ENCODE data around the gene OR10V1.
A peak's percentile ranks its signal among the peaks of the same experiment; 100 is the strongest.

The OR10V1 gene

GRCh38 chr11:59713745-59714144, at the start of gene OR10V1:
Gene OR10V1 (minus strand): TSS chr11:59713845. CDS start chr11:59713845, 0 bp downstream.
- no peak for DNase-seq (ENCODE audit: low read depth)

DNA sequence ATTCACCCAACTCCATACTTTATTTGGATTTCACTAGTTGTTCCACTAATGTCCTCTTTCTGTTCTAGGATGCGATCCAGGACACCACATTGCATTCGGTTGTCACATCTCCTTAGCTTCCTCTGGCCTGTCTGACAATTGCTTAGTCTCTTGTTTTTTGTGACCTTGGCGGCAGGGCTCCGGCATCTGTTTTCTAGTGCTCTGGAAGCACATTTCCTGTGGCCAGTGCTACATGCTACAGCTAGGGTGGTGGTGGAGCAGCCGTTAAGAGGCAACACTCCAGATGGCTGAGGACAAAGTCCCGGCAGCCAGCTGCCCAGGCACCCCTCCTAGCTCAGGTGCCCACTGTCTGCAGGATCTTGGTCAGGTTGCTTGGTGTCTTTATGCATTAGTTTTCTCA, 48.3 kb upstream of the OR10V1 start:
- no peak for DNase-seq (ENCODE audit: low read depth)

DNA sequence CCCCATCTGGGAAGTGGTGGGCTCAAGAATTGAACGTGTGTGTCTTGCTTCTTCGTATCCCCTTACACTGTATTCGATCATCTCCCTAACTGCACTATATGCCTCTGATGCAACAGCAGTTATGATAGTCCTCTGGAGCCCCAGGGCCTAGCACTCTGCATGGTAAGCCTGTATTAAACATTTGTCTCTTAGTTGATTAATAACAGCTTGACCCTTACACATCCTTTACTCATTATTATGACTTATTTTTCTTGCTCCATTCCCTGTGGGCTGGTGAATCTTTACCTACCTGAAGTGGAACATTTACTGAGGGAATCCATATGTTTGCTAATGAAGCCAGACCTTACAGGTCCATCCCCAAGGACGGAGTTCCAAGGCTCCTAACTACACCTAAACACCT, 47.1 kb upstream of the OR10V1 start:
- DNase-seq (ENCODE audit: low read depth): no peak

GRCh38 chr11:59759900-59760299, 46.3 kb upstream of the OR10V1 start:
- DNase-seq (ENCODE audit: low read depth): no peak

DNA sequence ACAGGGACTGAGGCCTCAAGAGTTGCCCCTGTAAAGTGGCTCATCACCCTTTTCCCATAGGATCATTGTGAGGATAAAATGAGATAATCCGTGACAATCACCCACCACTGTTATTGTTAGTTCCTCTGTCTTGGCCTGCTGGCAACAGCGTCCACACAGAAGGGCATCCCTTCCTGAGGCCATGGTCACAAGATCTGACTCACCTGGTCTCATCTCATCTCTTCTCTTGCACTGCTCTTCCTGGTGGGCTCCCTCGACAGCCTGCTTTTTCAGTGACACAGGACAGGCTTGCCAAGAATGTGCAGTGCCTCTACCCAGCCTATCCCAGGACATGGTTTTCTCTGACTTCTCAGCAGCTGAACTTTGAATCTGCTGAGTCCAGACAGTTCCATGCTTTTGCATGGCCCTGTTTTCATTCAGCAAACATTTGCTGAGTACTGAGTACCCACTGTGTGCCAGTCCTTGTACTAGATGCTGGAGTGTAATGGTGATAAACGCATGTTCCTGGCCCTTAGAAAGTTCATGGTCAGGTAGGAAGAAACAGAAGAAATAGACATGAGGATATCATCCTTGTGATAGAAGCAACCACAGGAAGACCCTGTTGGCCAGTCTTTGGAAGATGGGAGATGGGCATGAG, 44.9 kb upstream of the OR10V1 start:
- DNase-seq (ENCODE audit: low read depth): no peak

- no peak for DNase-seq (ENCODE audit: low read depth)
Observed at GRCh38 chr11:59756845-59757244, 43.2 kb upstream of the OR10V1 start.

GRCh38 chr11:59756558-59756840, 42.9 kb upstream of the OR10V1 start:
- DNase-seq (ENCODE audit: low read depth): no peak

DNA sequence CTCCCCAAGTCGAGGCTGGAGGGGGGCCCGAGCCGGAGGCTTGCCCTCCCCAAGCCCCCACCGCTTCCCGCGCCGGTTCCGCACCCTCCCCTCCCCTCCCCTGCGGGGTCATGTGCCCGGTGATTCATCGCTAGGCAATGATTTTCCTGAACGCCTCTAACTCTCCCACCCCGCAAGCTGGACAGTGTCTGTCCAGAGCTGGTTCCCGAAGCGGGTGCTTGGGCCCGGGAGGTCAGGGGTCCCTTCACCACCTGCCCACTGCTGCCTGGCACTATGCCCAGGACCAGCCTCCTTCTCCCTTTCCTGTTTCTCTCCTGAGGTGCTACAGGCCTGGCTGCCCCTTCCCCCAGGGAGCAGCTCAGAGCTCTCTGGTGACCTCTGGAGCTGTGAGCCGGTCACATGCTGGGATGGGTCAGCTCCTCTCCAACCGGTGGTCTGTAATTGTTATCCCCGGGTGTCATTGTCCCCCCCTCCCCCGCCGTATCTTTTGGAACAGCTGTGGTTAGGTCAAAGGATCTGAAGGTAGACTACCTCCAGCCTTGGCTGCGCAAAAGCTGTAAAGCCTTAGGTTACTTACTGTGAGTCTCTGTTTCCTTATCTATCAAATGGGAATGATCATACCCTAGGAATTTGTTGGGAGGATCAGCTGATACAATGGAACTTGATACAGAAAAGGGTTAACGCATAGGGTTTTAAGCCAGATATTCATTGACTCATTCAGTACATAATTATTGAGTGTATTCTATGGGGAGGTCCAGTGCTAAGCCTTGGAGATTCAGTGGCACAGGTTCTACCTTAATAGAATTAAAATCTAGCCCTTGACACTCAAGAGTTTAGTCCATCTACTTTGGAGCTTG, 42.3 kb upstream of the OR10V1 start:
- peak; percentile 36 for DNase-seq (ENCODE audit: low read depth)

DNA sequence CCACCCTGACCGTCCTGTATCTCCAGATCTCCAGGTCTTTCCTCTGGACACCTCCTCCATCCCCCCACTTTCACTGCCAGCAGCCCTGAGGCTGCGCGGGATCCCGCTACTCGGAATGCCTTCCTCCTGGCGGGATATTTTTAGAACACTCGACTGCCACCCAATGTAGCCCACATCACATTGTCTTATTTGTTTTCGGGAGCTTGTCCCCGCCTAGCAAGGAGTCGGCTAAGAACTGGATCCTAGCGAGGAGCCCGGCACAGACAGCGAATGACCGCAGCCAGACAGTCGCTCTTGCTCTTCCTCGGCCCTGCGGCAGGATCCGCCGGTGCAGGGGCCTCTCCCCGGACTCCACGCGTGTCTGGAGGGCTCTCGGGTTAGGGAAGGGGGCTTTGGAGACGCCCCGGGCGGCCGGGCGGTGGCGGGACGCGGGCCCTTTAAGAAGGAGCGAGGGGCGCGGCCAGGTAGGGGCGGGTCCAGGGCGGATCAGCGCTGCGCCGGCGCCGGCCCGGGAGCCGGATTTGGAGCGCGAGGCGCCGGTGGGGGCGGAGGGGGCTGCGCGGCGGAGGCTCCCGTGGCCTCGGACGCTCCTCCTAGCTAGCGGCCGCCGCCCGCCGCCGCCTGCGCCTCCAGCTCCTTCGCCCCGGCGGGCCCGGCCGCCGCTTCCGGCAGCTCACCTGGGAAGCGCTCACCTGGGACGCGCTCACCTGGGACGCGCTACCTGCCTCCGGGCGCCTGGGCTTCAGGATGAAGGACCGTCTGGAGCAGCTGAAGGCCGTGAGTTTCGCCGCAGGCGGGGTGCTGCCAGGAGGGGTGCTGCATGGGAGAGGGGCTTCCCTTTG, 41.4 kb upstream of the OR10V1 start, which contains the start of gene STX3:
STX3 (plus strand) TSS at position 518 of the 842 bp plus-strand sequence; CDS start at position 748, 230 bp downstream.
- peak; percentile 60 for DNase-seq (ENCODE audit: low read depth)

GRCh38 chr11:59754494-59754858, 40.8 kb upstream of the OR10V1 start:
- DNase-seq (ENCODE audit: low read depth): no peak

- peak; percentile 68 for DNase-seq (ENCODE audit: low read depth)
Observed at GRCh38 chr11:59753650-59754493, 40.2 kb upstream of the OR10V1 start.

DNA sequence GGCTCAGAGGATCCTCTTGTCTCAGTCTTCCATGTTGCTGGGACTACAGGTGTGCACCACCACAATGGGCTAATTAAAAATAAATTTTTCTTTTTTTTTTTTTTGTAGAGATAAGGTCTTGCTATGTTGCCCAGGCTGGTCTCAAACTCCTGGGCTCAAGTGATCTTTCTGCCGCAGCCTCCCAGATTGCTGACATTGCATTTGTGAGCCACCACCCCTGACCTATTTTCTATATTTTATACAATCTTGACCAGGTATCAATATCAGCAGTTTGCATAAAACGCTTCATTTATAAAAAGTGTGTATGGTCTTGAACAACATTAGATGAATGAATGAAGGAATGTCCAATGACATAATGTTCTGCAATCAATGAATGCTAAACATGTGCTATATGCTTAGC, 32.5 kb upstream of the OR10V1 start:
- no peak for DNase-seq (ENCODE audit: low read depth)

- DNase-seq (ENCODE audit: low read depth): no peak
Observed at GRCh38 chr11:59730896-59731565, 17.4 kb upstream of the OR10V1 start.

DNA sequence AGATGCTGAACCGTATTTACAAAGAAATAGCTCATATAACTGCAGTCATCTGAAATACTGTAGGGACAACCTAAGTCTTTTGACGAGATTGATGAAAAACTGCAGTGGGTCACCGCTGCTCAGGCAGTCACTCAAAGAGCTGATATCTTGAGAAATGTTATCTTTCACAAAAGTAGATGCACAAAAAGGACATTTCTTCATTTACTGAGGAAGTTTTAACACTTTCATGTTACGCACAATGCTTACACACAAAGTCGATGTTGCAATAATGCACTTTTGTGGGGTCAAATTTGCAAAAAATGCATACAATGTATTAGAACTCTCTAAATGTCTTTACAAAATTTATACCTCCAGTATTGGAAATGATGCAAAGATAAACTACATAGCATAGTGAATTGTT, 16.2 kb upstream of the OR10V1 start:
- DNase-seq (ENCODE audit: low read depth): no peak

DNA sequence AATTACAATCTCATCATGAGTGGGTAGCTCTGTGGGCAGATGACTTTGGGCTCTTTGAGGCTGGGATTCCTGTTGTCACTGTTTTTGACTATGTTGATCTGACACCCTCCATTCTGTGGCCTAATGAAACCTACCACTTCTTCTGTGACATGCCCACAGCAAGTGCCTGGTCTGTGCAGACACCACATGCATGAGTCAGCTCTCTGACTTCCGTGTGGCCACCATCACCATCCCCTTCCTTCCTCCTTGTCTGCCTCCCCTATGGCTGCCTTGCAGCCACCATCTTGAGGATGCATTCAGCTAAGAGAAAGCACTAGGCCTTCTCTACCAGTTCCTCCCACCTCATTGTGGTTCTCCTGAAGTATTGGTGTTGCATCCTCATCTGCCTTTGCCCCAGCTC, 15.3 kb upstream of the OR10V1 start:
- DNase-seq (ENCODE audit: low read depth): no peak

DNA sequence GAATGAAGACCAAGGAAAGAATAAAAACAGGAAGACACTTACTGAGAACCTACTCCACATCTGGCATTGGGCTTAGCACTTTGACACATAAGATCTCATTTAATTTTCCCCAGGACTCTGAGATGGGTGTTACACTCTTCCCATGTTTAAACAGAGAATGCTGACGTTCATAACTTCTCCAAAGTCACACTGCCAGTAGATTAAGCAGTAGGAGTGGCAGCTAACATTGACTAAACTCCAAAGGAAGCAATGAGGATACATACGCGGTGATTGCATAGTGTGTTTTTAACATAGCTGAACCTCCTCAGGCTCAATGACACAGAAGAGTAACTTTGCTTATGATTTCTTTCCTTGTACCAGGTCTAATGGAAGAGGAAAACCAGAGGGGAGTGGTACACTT, 14.5 kb upstream of the OR10V1 start:
- DNase-seq (ENCODE audit: low read depth): no peak

DNA sequence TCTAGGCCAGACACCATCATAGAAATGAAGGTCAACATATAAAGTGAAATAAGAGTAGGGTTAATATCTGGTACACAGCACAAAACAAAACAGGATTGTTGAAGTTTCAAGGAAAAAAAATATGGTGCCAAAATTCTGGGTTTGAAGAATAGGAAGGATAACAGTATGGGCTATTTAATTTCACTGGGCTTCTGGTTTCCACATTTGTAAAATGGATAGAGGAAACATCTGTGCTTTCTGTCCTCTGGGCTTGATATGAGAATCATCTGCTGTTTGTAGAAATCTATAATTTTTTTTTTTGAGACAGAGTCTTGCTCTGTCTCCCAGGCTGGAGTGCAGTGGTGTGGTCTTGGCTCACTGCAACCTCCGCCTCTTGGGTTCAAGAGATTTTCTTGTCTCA, 13.8 kb upstream of the OR10V1 start:
- no peak for DNase-seq (ENCODE audit: low read depth)

GRCh38 chr11:59724066-59724465, 10.4 kb upstream of the OR10V1 start:
- DNase-seq (ENCODE audit: low read depth): no peak

- no peak for DNase-seq (ENCODE audit: low read depth)
Observed at GRCh38 chr11:59719556-59719955, 5.9 kb upstream of the OR10V1 start.

DNA sequence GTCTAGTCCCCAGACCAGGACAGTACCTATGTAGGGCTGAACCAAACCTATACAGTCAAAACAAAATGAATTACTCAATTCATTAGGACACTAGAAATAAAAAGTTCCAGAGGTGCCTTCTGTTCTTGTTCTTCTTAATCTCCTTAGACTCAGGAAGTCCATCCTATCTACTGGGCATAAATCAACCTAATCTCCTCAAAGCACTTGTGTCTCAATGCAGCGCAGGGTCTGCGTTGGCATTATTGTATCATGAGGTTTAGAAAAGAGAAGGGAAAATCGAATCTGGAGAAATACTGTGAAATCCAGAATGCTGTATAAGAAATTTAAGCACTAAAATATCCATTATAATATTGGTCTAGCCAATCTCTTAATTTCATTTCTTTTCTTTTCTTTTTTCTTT, 2.4 kb upstream of the OR10V1 start:
- DNase-seq (ENCODE audit: low read depth): no peak

- DNase-seq (ENCODE audit: low read depth): no peak
Observed at GRCh38 chr11:59710136-59710847, 3.4 kb downstream of the OR10V1 start.

Measured in activated T-helper 1 cell treated with Interleukin-2 at 50 U/mL for 16 hours (primary cell).